Liver (tissue), 3 donors: ENCODE measurements around the gene C1D.

Experiments used
- CTCF ChIP-seq: fragments of 150-350 bp; IDR thresholded peaks from 2 replicates; pipeline ENCODE4 v1.5.1; 2017; ENCODE audit warnings: improper control_type of control experiment, low read depth, low read length; ENCODE audit not compliant: missing input control
- SP1 ChIP-seq: IDR thresholded peaks from 2 replicates; pipeline ENCODE4 v1.6.1; 2018; ENCODE audit warnings: antibody characterized with exemption, mild to moderate bottlenecking
- donor health status: healthy.
- donor health status: healthy.

GRCh38 chr2:68027959-68028358 lies 34.8 kb downstream of the C1D start:
- TF ChIP-seq CTCF (no peak), SP1 (no peak)
